ENCODE data around the gene ELFN1. TPM values are rescaled to one million over a fixed set of nuclear protein-coding genes. Genes with fewer than 3 reads are reported as not detected.

Gene ELFN1
- polyA plus RNA-seq, 4 donors, result 0.80 to 2.0 TPM; not detected in 2

DNA sequence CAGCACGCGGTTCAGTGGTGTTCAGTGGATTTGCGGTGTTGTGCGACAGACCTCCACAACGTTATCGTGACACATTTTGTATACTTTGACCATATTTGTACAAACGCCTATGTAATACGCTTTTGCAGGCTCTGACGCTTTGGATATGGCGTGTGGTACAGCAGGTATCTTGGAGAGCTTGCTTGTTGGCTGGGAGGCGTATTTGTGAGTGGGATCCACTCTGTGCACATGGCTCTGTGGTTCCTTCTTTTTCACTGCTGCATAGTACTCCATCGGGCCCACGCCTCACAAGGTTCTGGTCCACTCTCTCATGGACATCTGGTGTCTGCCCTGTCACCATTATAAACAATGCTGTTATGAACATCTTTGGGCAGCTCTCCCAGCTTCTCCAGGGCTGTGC is 53.2 kb downstream of the ELFN1 start:
- H3K9me3 ChIP-seq (ENCODE audit: control insufficient read depth in 2 of 2, insufficient read depth in 1 of 2, low read depth in 1 of 2, low read length in 1 of 2), result peaks cover 0 to under 1% of the 10 kb centered on the region in 2 donors
- H3K36me3 ChIP-seq (ENCODE audit: control insufficient read depth in 3 of 3, insufficient read depth in 2 of 3, low read depth in 1 of 3, low read length in 3 of 3), result no peaks in the 10 kb centered on the region
- no peak for DNase-seq
- peaks cover 0 to 3% (median 0%) of the 10 kb centered on the region in 3 donors for H3K4me1 ChIP-seq (ENCODE audit: control insufficient read depth in 3 of 3, insufficient read depth in 2 of 3, low read depth in 1 of 3, low read length in 2 of 3)
- H3K27ac ChIP-seq (ENCODE audit: low read depth in 1 of 3, low read length in 2 of 3), result no peak overlapping the region
- peaks cover 0 to 3% (median 0%) of the 10 kb centered on the region in 3 donors for H3K27me3 ChIP-seq (ENCODE audit: control insufficient read depth in 3 of 3, insufficient read depth in 3 of 3, low read length in 3 of 3)
- no peak for FAIRE-seq
- WGBS, 3 donors, result 96 to 97% (median 96%) methylated on average over 12 to 13 of the region's 13 CpGs
- no peak overlapping the region for H3K4me3 ChIP-seq (ENCODE audit: low read depth in 1 of 3, low read length in 3 of 3)

GRCh38 chr7:1724118-1724910 is 54.2 kb downstream of the ELFN1 start:
- Histone ChIP-seq H3K27ac (ENCODE audit: low read depth in 1 of 3, low read length in 2 of 3) (no peak overlapping the region), H3K27me3 (ENCODE audit: control insufficient read depth in 3 of 3, insufficient read depth in 3 of 3, low read length in 3 of 3) (peaks cover 0 to 3% (median 0%) of the 10 kb centered on the region in 3 donors), H3K4me1 (ENCODE audit: control insufficient read depth in 3 of 3, insufficient read depth in 2 of 3, low read depth in 1 of 3, low read length in 2 of 3) (peaks cover 0 to 3% (median 0%) of the 10 kb centered on the region in 3 donors), H3K4me3 (ENCODE audit: low read depth in 1 of 3, low read length in 3 of 3) (no peak overlapping the region), H3K36me3 (ENCODE audit: control insufficient read depth in 3 of 3, insufficient read depth in 2 of 3, low read depth in 1 of 3, low read length in 3 of 3) (peaks cover 0 to 2% (median 0%) of the 10 kb centered on the region in 3 donors), H3K9me3 (ENCODE audit: control insufficient read depth in 2 of 2, insufficient read depth in 1 of 2, low read depth in 1 of 2, low read length in 1 of 2) (peaks cover 0 to 10% of the 10 kb centered on the region in 2 donors)
- DNase-seq (no peak), FAIRE-seq (no peak)
- WGBS, 3 donors, result 70 to 80% (median 70%) methylated on average over 21 of the region's 21 CpGs

- DNase-seq (peak; percentile 24 to 56), FAIRE-seq (no peak)
- Histone ChIP-seq H3K9me3 (ENCODE audit: control insufficient read depth in 2 of 2, insufficient read depth in 1 of 2, low read depth in 1 of 2, low read length in 1 of 2) (peaks cover 0 to 19% of the 10 kb centered on the region in 2 donors), H3K4me1 (ENCODE audit: control insufficient read depth in 3 of 3, insufficient read depth in 2 of 3, low read depth in 1 of 3, low read length in 2 of 3) (peaks cover 0 to 3% (median 0%) of the 10 kb centered on the region in 3 donors), H3K27ac (ENCODE audit: low read depth in 1 of 3, low read length in 2 of 3) (no peak overlapping the region), H3K27me3 (ENCODE audit: control insufficient read depth in 3 of 3, insufficient read depth in 3 of 3, low read length in 3 of 3) (peaks cover 0 to 3% (median 0%) of the 10 kb centered on the region in 3 donors), H3K36me3 (ENCODE audit: control insufficient read depth in 3 of 3, insufficient read depth in 2 of 3, low read depth in 1 of 3, low read length in 3 of 3) (peaks cover 0 to 2% (median 0%) of the 10 kb centered on the region in 3 donors), H3K4me3 (ENCODE audit: low read depth in 1 of 3, low read length in 3 of 3) (no peak overlapping the region)
- 12 to 43% (median 23%) methylated on average over 19 to 22 of the region's 22 CpGs for WGBS, 3 donors
These were observed 55.2 kb downstream of the ELFN1 start for GRCh38 chr7:1725199-1725690.

- 49 to 80% (median 60%) methylated on average over 25 of the region's 25 CpGs for WGBS, 3 donors
- Histone ChIP-seq H3K9me3 (ENCODE audit: control insufficient read depth in 2 of 2, insufficient read depth in 1 of 2, low read depth in 1 of 2, low read length in 1 of 2) (peaks cover 0 to 20% of the 10 kb centered on the region in 2 donors), H3K4me1 (ENCODE audit: control insufficient read depth in 3 of 3, insufficient read depth in 2 of 3, low read depth in 1 of 3, low read length in 2 of 3) (peaks cover 0 to 3% (median 0%) of the 10 kb centered on the region in 3 donors), H3K27ac (ENCODE audit: low read depth in 1 of 3, low read length in 2 of 3) (no peak overlapping the region), H3K36me3 (ENCODE audit: control insufficient read depth in 3 of 3, insufficient read depth in 2 of 3, low read depth in 1 of 3, low read length in 3 of 3) (peaks cover 0 to 2% (median 0%) of the 10 kb centered on the region in 3 donors), H3K27me3 (ENCODE audit: control insufficient read depth in 3 of 3, insufficient read depth in 3 of 3, low read length in 3 of 3) (peaks cover 0 to 3% (median 0%) of the 10 kb centered on the region in 3 donors), H3K4me3 (ENCODE audit: low read depth in 1 of 3, low read length in 3 of 3) (no peak overlapping the region)
- FAIRE-seq (no peak), DNase-seq (no peak)
These were observed 55.9 kb downstream of the ELFN1 start for GRCh38 chr7:1725766-1726630.

GRCh38 chr7:1727079-1727478 is 57.0 kb downstream of the ELFN1 start:
- Histone ChIP-seq H3K4me1 (ENCODE audit: control insufficient read depth in 3 of 3, insufficient read depth in 2 of 3, low read depth in 1 of 3, low read length in 2 of 3) (peaks cover 0 to 3% (median 0%) of the 10 kb centered on the region in 3 donors), H3K4me3 (ENCODE audit: low read depth in 1 of 3, low read length in 3 of 3) (no peak overlapping the region), H3K27me3 (ENCODE audit: control insufficient read depth in 3 of 3, insufficient read depth in 3 of 3, low read length in 3 of 3) (peaks cover 0 to 3% (median 0%) of the 10 kb centered on the region in 3 donors), H3K36me3 (ENCODE audit: control insufficient read depth in 3 of 3, insufficient read depth in 2 of 3, low read depth in 1 of 3, low read length in 3 of 3) (peaks cover 0 to 2% (median 0%) of the 10 kb centered on the region in 3 donors), H3K9me3 (ENCODE audit: control insufficient read depth in 2 of 2, insufficient read depth in 1 of 2, low read depth in 1 of 2, low read length in 1 of 2) (peaks cover 0 to 20% of the 10 kb centered on the region in 2 donors), H3K27ac (ENCODE audit: low read depth in 1 of 3, low read length in 2 of 3) (no peak overlapping the region)
- no peak for FAIRE-seq
- DNase-seq, result no peak
- WGBS, 3 donors, result 93 to 95% (median 94%) methylated on average over 2 of the region's 2 CpGs

DNA sequence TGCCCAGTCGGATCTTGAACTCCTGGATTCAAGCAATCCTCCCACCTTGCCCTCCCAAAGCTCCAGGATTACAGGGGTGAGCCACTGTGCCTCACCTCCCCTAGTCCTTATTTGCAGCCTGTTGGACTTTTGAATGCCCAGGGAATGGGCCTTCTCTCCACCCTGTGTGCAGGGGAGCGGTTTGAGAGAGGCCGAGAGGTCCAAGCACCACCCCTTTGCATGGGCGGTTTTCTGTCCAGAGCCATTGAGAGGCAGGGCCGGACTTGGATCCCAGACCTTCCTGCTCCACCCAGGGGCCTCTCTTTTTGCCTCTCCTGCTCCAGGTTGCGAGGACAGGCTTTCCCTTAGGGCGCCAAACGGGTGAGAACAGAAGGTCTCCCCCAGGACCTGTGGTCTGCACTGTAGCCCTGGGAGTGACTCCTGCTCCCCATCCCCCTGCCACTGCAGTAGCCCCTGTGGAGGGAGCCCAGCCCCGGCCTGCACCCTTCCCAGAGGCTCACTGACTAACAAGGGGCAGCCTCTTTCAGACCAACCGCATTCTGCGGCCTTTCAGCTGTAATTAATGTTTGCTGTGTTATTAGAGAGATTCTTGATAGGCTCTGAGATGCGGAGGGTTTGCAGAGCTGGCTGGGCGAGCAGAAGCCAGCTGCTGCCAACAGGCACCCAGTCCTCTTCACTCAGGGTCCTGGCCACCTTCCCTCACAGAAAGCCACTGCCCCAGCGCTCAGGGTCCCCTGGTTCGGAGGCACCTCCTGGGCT is 57.9 kb downstream of the ELFN1 start:
- 38 to 73% (median 47%) methylated on average over 15 of the region's 15 CpGs for WGBS, 3 donors
- FAIRE-seq, result no peak

DNA sequence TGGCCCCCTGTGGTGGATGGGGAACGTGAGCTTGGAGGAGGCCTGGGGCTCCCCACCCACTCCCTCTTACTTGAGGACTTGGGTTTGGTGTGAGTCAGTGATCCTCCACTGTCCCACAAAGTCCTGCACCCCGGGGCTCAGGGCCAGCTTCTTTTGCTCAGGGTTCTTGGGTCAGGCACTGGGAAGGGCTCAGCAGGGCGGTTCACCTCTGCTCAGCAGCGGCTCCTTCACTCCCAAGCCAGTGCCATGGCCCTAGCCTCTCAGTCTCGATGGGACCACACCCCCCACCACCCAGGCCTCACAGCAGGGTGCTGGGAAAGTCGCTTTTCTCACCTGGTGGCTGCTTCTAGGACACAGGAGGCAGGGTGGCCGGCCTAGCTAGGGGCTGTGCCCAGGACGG is 59.1 kb downstream of the ELFN1 start:
- peaks cover 0 to 2% (median 0%) of the 10 kb centered on the region in 3 donors for H3K36me3 ChIP-seq (ENCODE audit: control insufficient read depth in 3 of 3, insufficient read depth in 2 of 3, low read depth in 1 of 3, low read length in 3 of 3)
- DNase-seq (no peak), FAIRE-seq (no peak)
- H3K27ac ChIP-seq (ENCODE audit: low read depth in 1 of 3, low read length in 2 of 3), result no peak overlapping the region
- no peak overlapping the region for H3K4me3 ChIP-seq (ENCODE audit: low read depth in 1 of 3, low read length in 3 of 3)
- H3K9me3 ChIP-seq (ENCODE audit: control insufficient read depth in 2 of 2, insufficient read depth in 1 of 2, low read depth in 1 of 2, low read length in 1 of 2), result peaks cover 0 to 20% of the 10 kb centered on the region in 2 donors
- peaks cover 0 to 3% (median 0%) of the 10 kb centered on the region in 3 donors for H3K27me3 ChIP-seq (ENCODE audit: control insufficient read depth in 3 of 3, insufficient read depth in 3 of 3, low read length in 3 of 3)
- H3K4me1 ChIP-seq (ENCODE audit: control insufficient read depth in 3 of 3, insufficient read depth in 2 of 3, low read depth in 1 of 3, low read length in 2 of 3), result peaks cover 0 to 3% (median 0%) of the 10 kb centered on the region in 3 donors
- WGBS, 3 donors, result 88 to 92% (median 91%) methylated on average over 8 of the region's 8 CpGs

More for the DNA sequence above, 57.9 kb downstream of the ELFN1 start:
- no peak for DNase-seq
- no peak overlapping the region for H3K4me3 ChIP-seq (ENCODE audit: low read depth in 1 of 3, low read length in 3 of 3)
- H3K27me3 ChIP-seq (ENCODE audit: control insufficient read depth in 3 of 3, insufficient read depth in 3 of 3, low read length in 3 of 3), result peaks cover 0 to 3% (median 0%) of the 10 kb centered on the region in 3 donors
- H3K9me3 ChIP-seq (ENCODE audit: control insufficient read depth in 2 of 2, insufficient read depth in 1 of 2, low read depth in 1 of 2, low read length in 1 of 2), result peaks cover 0 to 20% of the 10 kb centered on the region in 2 donors
- peaks cover 0 to 2% (median 0%) of the 10 kb centered on the region in 3 donors for H3K36me3 ChIP-seq (ENCODE audit: control insufficient read depth in 3 of 3, insufficient read depth in 2 of 3, low read depth in 1 of 3, low read length in 3 of 3)
- peaks cover 0 to 3% (median 0%) of the 10 kb centered on the region in 3 donors for H3K4me1 ChIP-seq (ENCODE audit: control insufficient read depth in 3 of 3, insufficient read depth in 2 of 3, low read depth in 1 of 3, low read length in 2 of 3)
- no peak overlapping the region for H3K27ac ChIP-seq (ENCODE audit: low read depth in 1 of 3, low read length in 2 of 3)
